ENCODE data around the gene CIROP. TPM values are rescaled to one million over a fixed set of nuclear protein-coding genes. Genes with fewer than 3 reads are reported as not detected.

Gene CIROP
- total and polyA plus RNA-seq, 4 donors: not detected

- no peak for DNase-seq (ENCODE audit: low spot score)
- WGBS: 86% methylated on average over 3 of the region's 3 CpGs
- no peaks in the 10 kb centered on the region for H3K4me1 ChIP-seq (ENCODE audit: control insufficient read depth in 4 of 4, insufficient read depth in 4 of 4, low read length in 3 of 4)
- TF ChIP-seq FOXA1 (IDR thresholded peaks at IDR 0.05) (no peak), GABPA (IDR thresholded peaks at IDR 0.05 in 1 of 2, conservative IDR thresholded peaks at IDR 0.05 in 1 of 2) (no peak), ZBTB33 (IDR thresholded peaks at IDR 0.05) (no peak), HNF4G (IDR thresholded peaks at IDR 0.05) (no peak), EGR1 (IDR thresholded peaks at IDR 0.05; ENCODE audit: low read depth in 2 of 2) (no peak), SP1 (IDR thresholded peaks at IDR 0.05) (no peak), REST (IDR thresholded peaks at IDR 0.05) (no peak), RXRA (IDR thresholded peaks at IDR 0.05) (no peak), JUND (IDR thresholded peaks at IDR 0.05) (no peak), NR2F2 (IDR thresholded peaks at IDR 0.05) (no peak), ATF3 (IDR thresholded peaks at IDR 0.05) (no peak), MAX (IDR thresholded peaks at IDR 0.05) (no peak), HNF4A (conservative IDR thresholded peaks at IDR 0.05) (no peak)
- H3K27ac ChIP-seq (ENCODE audit: low read depth in 1 of 2, low read length in 2 of 2): no peak overlapping the region
- H3K27me3 ChIP-seq (ENCODE audit: control insufficient read depth in 4 of 4, insufficient read depth in 4 of 4, low read length in 3 of 4): no peaks in the 10 kb centered on the region
- H3K9ac ChIP-seq (ENCODE audit: low read depth in 1 of 2, low read length in 2 of 2): no peak overlapping the region
- no peaks in the 10 kb centered on the region for H3K9me3 ChIP-seq (ENCODE audit: control insufficient read depth in 4 of 4, low read length in 3 of 4)
- H3K36me3 ChIP-seq (ENCODE audit: control insufficient read depth in 4 of 4, insufficient read depth in 3 of 4, low read depth in 1 of 4, low read length in 3 of 4): peaks cover 15 to 77% (median 54%) of the 10 kb centered on the region in 4 donors
- H3K4me3 ChIP-seq (ENCODE audit: low read depth in 1 of 3, low read length in 3 of 3): no peak overlapping the region
Observed at GRCh38 chr14:23085458-23085857, 19.3 kb downstream of the CIROP start.

- DNase-seq (ENCODE audit: low spot score): no peak
- Histone ChIP-seq H3K27me3 (ENCODE audit: control insufficient read depth in 4 of 4, insufficient read depth in 4 of 4, low read length in 3 of 4) (no peaks in the 10 kb centered on the region), H3K9ac (ENCODE audit: low read depth in 1 of 2, low read length in 2 of 2) (no peak overlapping the region), H3K4me3 (ENCODE audit: low read depth in 1 of 3, low read length in 3 of 3) (no peak overlapping the region), H3K9me3 (ENCODE audit: control insufficient read depth in 4 of 4, low read length in 3 of 4) (no peaks in the 10 kb centered on the region), H3K4me1 (ENCODE audit: control insufficient read depth in 4 of 4, insufficient read depth in 4 of 4, low read length in 3 of 4) (no peaks in the 10 kb centered on the region), H3K36me3 (ENCODE audit: control insufficient read depth in 4 of 4, insufficient read depth in 3 of 4, low read depth in 1 of 4, low read length in 3 of 4) (peaks cover 15 to 76% (median 63%) of the 10 kb centered on the region in 4 donors), H3K27ac (ENCODE audit: low read depth in 1 of 2, low read length in 2 of 2) (no peak overlapping the region)
- 70% methylated on average over 1 of the region's 1 CpG for WGBS
- TF ChIP-seq NR2F2 (IDR thresholded peaks at IDR 0.05) (no peak), TAF1 (conservative IDR thresholded peaks at IDR 0.05) (no peak), YY1 (IDR thresholded peaks at IDR 0.05) (no peak), JUND (IDR thresholded peaks at IDR 0.05) (no peak), HNF4G (IDR thresholded peaks at IDR 0.05) (no peak), ZBTB33 (IDR thresholded peaks at IDR 0.05) (no peak), RXRA (IDR thresholded peaks at IDR 0.05) (no peak), SP1 (IDR thresholded peaks at IDR 0.05) (no peak), MAX (IDR thresholded peaks at IDR 0.05) (no peak), FOXA1 (IDR thresholded peaks at IDR 0.05) (no peak), ATF3 (IDR thresholded peaks at IDR 0.05) (no peak)
Observed at GRCh38 chr14:23080474-23080873, 24.3 kb downstream of the CIROP start.
